Adipose tissue (tissue), 3 donors: ENCODE data around the gene SGF29. TPM values are rescaled to one million over a fixed set of nuclear protein-coding genes. Genes with fewer than 3 reads are reported as not detected.
"Not testable (repeated sequence)": the region's sequence is repeated elsewhere in the genome, so short reads cannot be mapped to it uniquely, and the experiment has no call there.

Experiments
- H3K27ac ChIP-seq: one replicate; pipeline ENCODE4 v1.5.1; 2013; ENCODE audit warnings: low read depth, low read length
- WGBS, 3 donors: extraction: QIAGEN DNeasy Blood & Tissue Kit; methylation state at CpG; one replicate each; pipeline ENCODE4 v1.1.7; 2013; 5-methylcytosine and 5-hydroxymethylcytosine counted together
- polyA plus RNA-seq, 3 donors: library from polyadenylated mRNA; stranded (reverse); fragments of 200-250 nt; gene quantifications; one replicate each; pipeline ENCODE4 v1.2.3, GENCODE V29; 2013
- donor health status: healthy with polysubstance abuse.
- donor health status: Bipolar disorder and iron deficiency.
- donor health status: healthy.

Gene SGF29
- polyA plus RNA-seq, 3 donors, result 17.1 to 32.1 (median 17.5) TPM

DNA sequence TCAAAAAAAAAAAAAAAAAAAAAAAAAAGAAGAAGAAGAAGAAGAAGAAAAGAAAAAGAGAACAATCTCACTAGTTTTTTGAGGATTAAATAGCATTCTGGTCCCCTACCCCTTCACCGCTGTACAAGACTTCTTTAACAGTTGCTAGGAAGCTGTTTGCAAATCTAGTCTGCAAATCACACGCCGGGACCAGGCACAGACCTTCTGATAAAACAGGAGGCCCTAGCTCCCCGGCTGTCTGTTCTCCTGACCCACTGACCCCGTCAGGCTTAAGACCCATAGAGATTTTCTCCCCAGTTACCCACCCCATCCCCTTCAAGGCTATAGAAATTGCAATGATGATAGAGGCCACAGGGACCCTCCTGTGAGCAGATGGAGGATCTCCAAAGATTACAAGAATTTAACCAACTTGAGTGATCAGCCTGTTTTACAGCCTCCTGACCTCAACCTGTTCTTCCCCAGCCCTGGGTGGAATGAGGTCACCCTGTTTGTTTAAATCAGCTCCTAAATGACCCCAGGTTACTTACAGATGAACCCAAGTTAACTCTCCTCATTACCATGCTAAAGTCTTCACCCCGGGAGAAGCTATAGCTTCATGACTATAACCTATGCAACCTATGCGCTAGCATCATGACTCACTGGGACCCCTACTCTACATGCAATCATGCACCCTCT, 67.9 kb downstream of the SGF29 start:
- WGBS, 3 donors, result 64 to 83% (median 81%) methylated on average over 7 of the region's 7 CpGs
- H3K27ac ChIP-seq, result no peak overlapping the region

DNA sequence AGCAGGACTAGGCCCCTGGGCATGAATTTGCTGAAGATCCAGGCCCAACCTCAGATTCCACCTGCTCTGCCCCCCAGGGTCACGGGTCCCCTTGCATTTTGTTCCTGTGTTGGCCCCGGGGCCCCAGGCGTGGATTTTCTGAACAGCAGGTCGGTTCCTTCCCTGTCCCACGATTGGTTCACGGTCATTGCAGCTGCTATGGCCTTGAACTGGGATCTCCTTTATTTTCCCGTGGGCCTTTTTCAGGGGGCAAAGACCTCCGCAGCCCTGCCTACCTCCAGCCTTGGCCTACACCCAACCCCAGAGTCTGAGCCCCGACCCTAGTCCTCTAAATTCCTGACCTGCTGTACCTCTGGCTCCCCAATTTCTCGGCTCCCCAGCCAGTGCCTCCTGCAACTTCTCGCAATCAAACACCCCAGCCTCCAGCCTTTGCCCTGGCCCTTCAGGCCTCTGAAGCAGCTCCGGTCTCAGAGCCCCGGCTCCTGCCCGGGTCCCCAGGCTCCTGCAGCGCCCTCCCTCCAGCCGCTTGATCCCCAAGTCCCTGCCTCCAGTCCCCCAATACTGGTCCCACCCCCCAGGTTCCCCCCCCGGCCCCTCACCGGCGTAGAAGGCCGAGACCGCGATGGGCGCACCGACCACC, 68.9 kb downstream of the SGF29 start:
- 18 to 42% (median 42%) methylated on average over 24 of the region's 24 CpGs for WGBS, 3 donors
- not testable (repeated sequence) for H3K27ac ChIP-seq

DNA sequence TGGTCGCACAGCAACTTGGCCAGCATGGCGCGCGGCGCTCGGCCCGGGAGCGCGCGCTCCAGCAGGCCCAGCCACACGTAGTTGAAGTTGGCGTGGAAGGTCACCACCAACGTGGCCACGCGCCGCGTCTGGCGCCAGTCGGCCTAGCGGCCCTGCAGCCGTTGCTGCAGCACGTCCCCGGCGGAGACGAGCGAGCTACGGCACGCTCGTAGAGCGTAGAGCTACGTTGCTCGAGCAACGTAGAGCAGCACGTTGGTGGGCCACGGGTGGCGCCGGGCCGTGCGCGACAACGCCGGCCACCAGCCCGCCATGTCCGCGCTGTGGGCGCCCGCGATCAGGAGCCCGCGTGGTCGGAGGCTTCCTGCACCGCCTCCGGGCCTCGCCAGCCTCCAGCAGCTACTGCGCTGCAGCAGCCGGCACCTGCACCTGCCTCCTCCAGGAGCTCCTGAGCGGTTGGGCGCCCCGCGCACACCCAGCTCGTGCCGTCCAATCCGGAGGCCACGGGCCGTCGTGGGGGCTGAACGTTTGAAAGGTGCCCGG, 69.5 kb downstream of the SGF29 start:
- 0 to 4% (median 3%) methylated on average over 55 to 68 of the region's 68 CpGs for WGBS, 3 donors
- no peak overlapping the region for H3K27ac ChIP-seq

DNA sequence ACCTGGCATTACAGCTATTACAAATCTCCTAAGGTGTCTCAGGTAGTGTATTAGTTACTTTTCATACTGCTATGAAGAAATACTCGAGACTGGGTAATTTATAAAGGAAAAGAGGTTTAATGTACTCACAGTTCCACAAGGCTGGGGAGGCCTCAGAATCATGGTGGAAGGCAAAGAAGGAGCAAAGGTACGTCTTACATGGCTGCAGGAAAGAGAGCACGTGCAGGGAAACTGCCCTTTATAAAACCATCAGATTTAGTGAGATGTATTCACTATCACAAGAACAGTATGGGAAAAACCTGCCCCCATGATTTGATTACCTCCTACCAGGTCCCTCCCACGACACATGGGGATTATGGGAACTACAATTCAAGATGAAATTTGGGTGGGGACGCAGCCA, 77.2 kb downstream of the SGF29 start:
- 48 to 81% (median 77%) methylated on average over 4 of the region's 5 CpGs for WGBS, 3 donors
- not testable (repeated sequence) for H3K27ac ChIP-seq

DNA sequence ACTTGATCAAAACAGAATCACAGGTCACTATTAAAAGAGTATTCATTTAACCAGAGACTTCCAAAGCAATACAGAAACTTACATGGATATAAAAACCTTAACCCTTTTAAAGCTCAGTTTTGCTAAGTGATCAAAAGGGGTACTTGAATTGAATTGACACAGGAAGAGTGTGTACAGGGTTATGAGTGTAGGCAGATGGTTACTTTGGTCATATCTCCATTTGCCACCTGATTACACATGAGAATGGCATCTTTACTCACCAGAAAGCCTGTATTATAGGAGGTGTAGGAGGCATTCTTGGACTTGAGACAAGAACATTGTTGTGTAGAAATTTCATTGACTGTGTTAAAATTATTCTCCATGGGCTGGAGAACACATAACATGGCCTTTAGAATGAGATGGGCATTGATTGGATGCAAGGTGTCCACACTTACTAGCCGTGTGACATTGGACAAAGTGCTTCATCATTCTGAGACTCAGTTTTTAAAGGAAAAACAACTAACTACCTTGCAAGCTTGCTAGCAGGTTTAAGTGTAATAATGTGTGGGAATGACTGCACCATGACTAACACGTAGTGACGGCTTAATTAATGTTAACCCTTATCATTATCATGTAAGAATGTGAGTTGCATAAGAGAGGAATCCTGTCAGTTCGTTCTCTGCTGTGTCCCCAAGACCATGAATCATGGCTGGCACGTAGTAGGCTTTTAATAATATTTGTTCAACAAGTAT, 82.5 kb downstream of the SGF29 start:
- H3K27ac ChIP-seq, result not testable (repeated sequence)
- WGBS, 3 donors, result 35 to 66% (median 62%) methylated on average over 5 of the region's 5 CpGs

DNA sequence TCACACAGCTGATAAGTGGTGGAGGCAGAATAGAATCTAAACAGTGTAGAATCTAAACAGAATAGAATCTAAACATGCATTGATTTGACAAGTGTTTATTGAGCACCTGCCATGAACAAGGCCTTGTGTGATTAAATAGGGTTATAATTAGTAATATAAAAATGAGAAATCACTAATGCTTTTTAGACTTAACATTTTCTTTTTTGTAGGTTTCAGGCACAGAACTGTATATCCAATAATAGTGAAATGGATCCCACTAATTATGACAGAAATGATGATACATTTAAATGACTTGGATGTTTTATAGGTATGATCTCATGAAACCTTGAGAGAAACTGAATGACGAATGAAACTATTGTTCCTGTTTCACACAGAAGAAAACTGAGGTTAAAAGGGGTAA, 84.0 kb downstream of the SGF29 start, which contains the start of gene NPIPB8:
NPIPB8 (plus strand) TSS at position 301 of the 400 bp plus-strand sequence. CDS start 296 bp downstream, outside the sequence.
- not testable (repeated sequence) for H3K27ac ChIP-seq
- no CpG with 5 or more reads among the region's 1 CpG for WGBS, 3 donors

DNA sequence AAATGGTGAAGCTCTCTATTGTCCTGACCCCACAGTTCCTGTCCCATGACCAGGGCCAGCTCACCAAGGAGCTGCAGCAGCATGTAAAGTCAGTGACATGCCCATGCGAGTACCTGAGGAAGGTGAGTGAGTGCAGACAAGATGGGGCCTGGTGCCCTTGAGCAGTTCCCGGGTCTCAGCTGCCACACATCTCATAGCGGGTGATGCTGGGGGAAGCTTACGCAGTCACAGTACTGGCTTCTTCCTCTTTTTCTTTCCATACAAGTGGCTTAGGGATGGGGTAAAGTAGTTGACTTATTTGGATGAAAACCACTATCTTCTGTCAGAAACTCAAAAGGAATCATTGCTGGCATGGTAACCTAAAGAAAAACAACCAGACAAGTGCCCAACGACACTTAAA, 84.6 kb downstream of the SGF29 start:
- not testable (repeated sequence) for H3K27ac ChIP-seq
- 76 to 85% (median 81%) methylated on average over 4 of the region's 5 CpGs for WGBS, 3 donors

DNA sequence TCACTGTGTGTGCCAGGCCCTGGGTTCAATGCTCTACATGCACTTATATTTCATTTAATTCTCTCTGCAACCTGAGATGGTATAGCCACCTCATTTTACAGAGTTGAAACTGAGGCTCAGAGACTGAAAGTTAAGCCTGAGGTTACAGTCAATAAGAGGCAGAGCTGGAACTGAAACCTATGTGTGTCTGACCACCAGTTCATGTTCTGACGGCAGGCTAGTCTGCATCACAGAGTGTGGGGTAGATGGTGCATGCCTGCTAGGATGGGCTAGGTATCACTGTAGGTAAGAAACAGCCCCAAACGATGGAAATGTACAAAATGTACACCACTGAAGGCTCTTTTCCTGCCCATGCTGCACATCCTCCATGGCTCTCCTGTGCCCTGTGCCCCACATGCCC, 86.2 kb downstream of the SGF29 start:
- 48 to 75% (median 74%) methylated on average over 2 of the region's 2 CpGs for WGBS, 3 donors
- not testable (repeated sequence) for H3K27ac ChIP-seq

Other genes starting within 250 kb of the SGF29 start
- 1 to 10 TPM in 1 of 3 donors, under 1 TPM in 2; 0.12 to 1.6 (median 0.43) TPM for gene NPIPB6, start 190.4 kb upstream of the SGF29 start, polyA plus RNA-seq
- gene EIF3CL, start 150.1 kb upstream of the SGF29 start, polyA plus RNA-seq, result 10 to 100 TPM; 54.1 to 75.7 (median 68.7) TPM
- gene NPIPB7, start 81.6 kb upstream of the SGF29 start, polyA plus RNA-seq, result under 1 TPM in 1 of 3 donors, not detected in 2; 0.07 TPM
- gene CLN3, start 61.8 kb upstream of the SGF29 start, polyA plus RNA-seq, result 10 to 100 TPM in 2 of 3 donors, 1 to 10 TPM in 1; 8.2 to 28.2 (median 16.0) TPM
- 1 to 10 TPM in 2 of 3 donors, under 1 TPM in 1; 0.62 to 6.6 (median 1.5) TPM for gene APOBR, start 59.3 kb upstream of the SGF29 start, polyA plus RNA-seq
- under 1 TPM in 1 of 3 donors, not detected in 2; 0.34 TPM for gene IL27, start 47.1 kb upstream of the SGF29 start, polyA plus RNA-seq
- 100 to 1,000 TPM; 157 to 190 (median 189) TPM for gene NUPR1, start 14.9 kb upstream of the SGF29 start, polyA plus RNA-seq
- 1 to 10 TPM in 2 of 3 donors, under 1 TPM in 1; 0.30 to 1.8 (median 1.1) TPM for gene SULT1A2, start 43.1 kb downstream of the SGF29 start, polyA plus RNA-seq
- 10 to 100 TPM; 13.3 to 56.7 (median 44.1) TPM for gene SULT1A1, start 56.1 kb downstream of the SGF29 start, polyA plus RNA-seq
- gene NPIPB8, start 84.1 kb downstream of the SGF29 start, polyA plus RNA-seq, result not detected
- 100 to 1,000 TPM; 274 to 375 (median 371) TPM for gene EIF3C, start 157.5 kb downstream of the SGF29 start, polyA plus RNA-seq
- under 1 TPM in 2 of 3 donors, not detected in 1; 0.19 to 0.33 TPM for gene NPIPB9, start 197.9 kb downstream of the SGF29 start, polyA plus RNA-seq